GM12864 (cell line): ENCODE measurements around the gene OOEP.

Experiments
- DNase-seq: peaks from one replicate; pipeline ENCODE4 v3.0.0-alpha.2; 2011; ENCODE audit warnings: low read depth
- H3K4me3 ChIP-seq: 2 replicates; pipeline ENCODE4 v1.5.1; 2011; ENCODE audit warnings: mild to moderate bottlenecking, low read depth, low read length, control low read depth
- CTCF ChIP-seq: IDR thresholded peaks from 2 replicates; pipeline ENCODE4 v1.5.1; 2011; ENCODE audit warnings: low read depth, mild to moderate bottlenecking, moderate library complexity, low read length, control low read depth, inconsistent platforms; ENCODE audit errors: missing control alignments

The OOEP gene

GRCh38 chr6:73340048-73340447 is 29.6 kb downstream of the OOEP start:
- DNase-seq = no peak
- no peak overlapping the region for H3K4me3 ChIP-seq
- TF ChIP-seq CTCF = no peak

GRCh38 chr6:73339340-73339739 is 30.4 kb downstream of the OOEP start:
- no peak for TF ChIP-seq CTCF
- H3K4me3 ChIP-seq = no peak overlapping the region
- no peak for DNase-seq

- TF ChIP-seq CTCF = no peak
- H3K4me3 ChIP-seq = no peak overlapping the region
- no peak for DNase-seq
Measured at GRCh38 chr6:73329201-73329600, 40.5 kb downstream of the OOEP start.

DNA sequence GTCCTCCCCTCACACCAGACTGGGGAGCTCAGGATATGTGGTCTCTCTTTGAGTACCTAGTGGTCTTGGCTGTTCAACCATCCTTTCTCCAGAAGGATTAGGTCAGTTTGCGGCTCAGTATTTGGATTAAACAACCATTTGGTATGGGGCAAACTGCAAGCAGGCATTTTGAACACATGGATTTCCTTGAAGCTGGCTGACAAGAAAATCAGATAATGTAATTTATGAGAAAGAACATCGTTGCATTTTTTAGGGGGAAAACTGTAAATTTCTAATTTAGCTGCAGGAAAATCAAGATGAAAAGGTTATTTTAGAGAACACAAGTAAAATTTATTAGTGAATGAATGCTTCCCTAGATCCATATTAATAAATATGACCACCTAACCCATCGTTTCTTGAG is 40.9 kb downstream of the OOEP start:
- DNase-seq = no peak
- no peak overlapping the region for H3K4me3 ChIP-seq
- TF ChIP-seq CTCF = no peak

DNA sequence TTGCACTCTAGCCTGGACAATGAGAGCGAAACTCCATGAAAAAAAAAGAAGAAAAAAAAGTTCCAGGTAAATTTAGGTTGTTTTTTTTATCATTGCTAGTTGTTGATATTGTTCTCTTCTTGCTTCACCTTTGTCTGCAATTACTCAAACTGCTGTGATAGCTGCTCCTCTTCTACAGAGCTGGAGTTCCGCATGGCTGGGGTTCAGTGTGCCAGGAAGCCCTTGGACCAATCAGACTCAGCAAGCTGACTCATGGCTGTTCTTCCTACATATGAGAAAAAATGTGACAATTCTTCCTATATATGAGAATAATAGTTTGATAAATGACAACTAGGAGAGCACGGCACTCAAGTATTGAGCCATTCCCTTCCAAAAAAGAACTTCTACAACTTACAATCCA is 44.0 kb downstream of the OOEP start:
- TF ChIP-seq CTCF = no peak

GRCh38 chr6:73323323-73323722 is 46.4 kb downstream of the OOEP start:
- TF ChIP-seq CTCF = no peak

More for the DNA sequence above, 44.0 kb downstream of the OOEP start:
- DNase-seq = no peak
- no peak overlapping the region for H3K4me3 ChIP-seq

More at GRCh38 chr6:73323323-73323722, 46.4 kb downstream of the OOEP start:
- no peak overlapping the region for H3K4me3 ChIP-seq
- DNase-seq = no peak
